Natural killer cell treated with Interleukin-12 subunit alpha and Interleukin-12 subunit beta and Interleukin-15 and Interleukin-18, amount 100 ng/mL, for 72 hours (primary cell): ENCODE results near the gene TMEM79. TPM values are rescaled to one million over a fixed set of nuclear protein-coding genes. Genes with fewer than 3 reads are reported as not detected.
A peak's percentile ranks its signal among the peaks of the same experiment; 100 is the strongest.

Experiments
- ATAC-seq, 2 donors: fragments of 150-1000 bp; cut with Tn5 transposase in 1 of 2; sonication (Bioruptor Pico), chemical (Tn5 transposase) in 1 of 2; 2 replicates each; pipeline ENCODE4 v1.10.0; 2021
- DNase-seq: peaks from one replicate; pipeline ENCODE4 v3.0.0; 2022; ENCODE audit warnings: low spot score
- H3K27ac Mint-ChIP-seq, 2 donors: 1 replicate in 1 of 2; 2 replicates in 1 of 2; pipeline ENCODE4 v1.8.0; 2022; ENCODE audit warnings: mixed read lengths in 2 of 2, mild to moderate bottlenecking in 1 of 2, moderate library complexity in 1 of 2
- H3K27me3 Mint-ChIP-seq, 2 donors: 1 replicate in 1 of 2; 2 replicates in 1 of 2; pipeline ENCODE4 v1.8.0; 2022; ENCODE audit warnings: mixed read lengths in 2 of 2
- H3K36me3 Mint-ChIP-seq: one replicate; pipeline ENCODE4 v1.8.0; 2022; ENCODE audit warnings: mixed read lengths
- H3K4me1 Mint-ChIP-seq, 2 donors: 1 replicate in 1 of 2; 2 replicates in 1 of 2; pipeline ENCODE4 v1.8.0; 2022; ENCODE audit warnings: low read depth in 2 of 2, mixed read lengths in 2 of 2, mild to moderate bottlenecking in 1 of 2
- H3K4me3 Mint-ChIP-seq: one replicate; pipeline ENCODE4 v1.8.0; 2022; ENCODE audit warnings: mixed read lengths
- H3K9me3 Mint-ChIP-seq: 2 replicates; pipeline ENCODE4 v1.8.0; 2022; ENCODE audit warnings: mixed read lengths
- total RNA-seq, 2 donors: library from RNA; stranded (reverse); gene quantifications; one replicate each; pipeline ENCODE4 v1.2.3, GENCODE V29; 2022

Gene TMEM79
- total RNA-seq, 2 donors from 2014 or later, result 6.4 to 12.0 TPM

DNA sequence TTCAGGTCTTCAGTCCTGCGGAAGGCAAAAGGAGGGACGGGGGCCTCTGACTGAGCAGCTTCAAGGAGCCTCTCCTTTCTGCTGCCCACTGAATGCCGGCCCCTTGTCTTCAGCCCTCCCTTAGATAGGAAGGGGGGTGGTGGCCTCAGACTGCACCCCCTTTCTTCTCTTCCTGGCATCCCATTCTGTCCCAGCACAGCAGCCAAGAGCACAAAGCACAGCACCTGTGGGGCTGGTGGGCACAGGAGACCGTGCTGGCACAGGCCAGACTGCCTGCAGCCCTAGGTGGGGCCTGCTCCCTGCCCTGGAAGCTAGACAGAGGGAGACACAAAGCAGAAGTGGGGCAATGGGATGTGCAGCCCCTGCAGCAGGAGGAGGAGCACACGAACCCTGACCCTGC lies 34.5 kb upstream of the TMEM79 start:
- Mint-ChIP-seq H3K9me3 (no peaks in the 10 kb centered on the region), H3K36me3 (peaks cover 18% of the 10 kb centered on the region)

DNA sequence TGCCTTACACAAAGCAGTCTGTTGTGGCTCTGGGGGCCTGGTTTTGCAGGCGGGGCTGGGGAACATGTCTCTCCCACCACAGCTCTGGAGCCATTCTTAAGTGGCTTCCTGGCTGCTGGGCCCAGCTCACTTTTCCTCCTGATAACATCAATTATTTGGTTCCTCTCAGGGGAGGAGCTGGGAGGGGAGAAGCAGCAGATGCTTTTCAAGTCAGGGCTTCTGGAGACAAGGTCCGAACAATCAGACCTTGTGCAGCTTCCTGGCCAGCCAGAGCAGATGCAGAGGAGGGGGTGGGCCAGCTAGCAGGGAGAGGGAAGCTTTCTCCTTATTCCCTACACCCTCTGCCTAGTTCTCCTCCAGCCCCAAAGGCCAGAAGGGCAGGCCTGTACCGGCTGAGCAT lies 32.6 kb upstream of the TMEM79 start:
- Mint-ChIP-seq H3K27me3 (no peaks in the 10 kb centered on the region), H3K9me3 (no peaks in the 10 kb centered on the region), H3K27ac (no peak overlapping the region), H3K36me3 (peaks cover 18% of the 10 kb centered on the region), H3K4me3 (no peak overlapping the region), H3K4me1 (peaks cover 0 to 5% of the 10 kb centered on the region in 2 donors)
- ATAC-seq, result no peak
- DNase-seq, result no peak

More for the DNA sequence above, 34.5 kb upstream of the TMEM79 start:
- no peak overlapping the region for H3K27ac Mint-ChIP-seq
- no peak overlapping the region for H3K4me3 Mint-ChIP-seq
- ATAC-seq (no peak), DNase-seq (no peak)
- H3K27me3 Mint-ChIP-seq, result no peaks in the 10 kb centered on the region
- peaks cover 13 to 17% of the 10 kb centered on the region in 2 donors for H3K4me1 Mint-ChIP-seq

DNA sequence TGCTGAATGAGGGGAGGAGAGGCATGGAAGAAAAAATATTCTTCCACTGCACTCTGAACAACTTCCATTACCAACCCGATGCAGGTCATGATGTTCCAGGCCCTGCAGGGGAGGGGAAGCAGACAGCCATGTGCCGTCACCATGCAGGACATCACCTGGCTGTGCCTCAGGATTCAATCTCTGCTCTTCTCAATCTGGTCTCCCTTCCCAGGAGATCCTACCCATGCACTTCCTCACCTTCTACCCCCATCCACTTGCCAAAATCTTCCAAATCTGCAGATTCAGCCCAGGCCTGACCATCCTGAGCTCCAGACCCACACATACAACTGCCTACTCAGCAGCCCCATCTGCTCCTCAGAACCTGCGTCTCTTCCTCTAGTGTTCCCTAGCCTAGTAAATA lies 30.5 kb upstream of the TMEM79 start:
- Mint-ChIP-seq H3K4me3 (no peak overlapping the region), H3K9me3 (no peaks in the 10 kb centered on the region), H3K27me3 (no peaks in the 10 kb centered on the region), H3K27ac (no peak overlapping the region), H3K36me3 (peaks cover 18% of the 10 kb centered on the region), H3K4me1 (peaks cover 10 to 11% of the 10 kb centered on the region in 2 donors)
- no peak for ATAC-seq
- no peak for DNase-seq

- peak; percentile 67 to 69 for ATAC-seq
- Mint-ChIP-seq H3K9me3 (no peaks in the 10 kb centered on the region), H3K4me1 (peaks cover 10 to 11% of the 10 kb centered on the region in 2 donors), H3K4me3 (no peak overlapping the region), H3K27me3 (no peaks in the 10 kb centered on the region), H3K27ac (peak overlapping the region in 1 of 2 donors; percentile 35), H3K36me3 (peaks cover 31% of the 10 kb centered on the region)
- no peak for DNase-seq
These were observed 26.4 kb upstream of the TMEM79 start for GRCh38 chr1:156257711-156258110.

GRCh38 chr1:156258859-156259258 lies 25.3 kb upstream of the TMEM79 start:
- H3K4me1 Mint-ChIP-seq, result peaks cover 10 to 15% of the 10 kb centered on the region in 2 donors
- H3K27me3 Mint-ChIP-seq, result no peaks in the 10 kb centered on the region
- H3K27ac Mint-ChIP-seq, result no peak overlapping the region
- no peak for DNase-seq
- H3K36me3 Mint-ChIP-seq, result peaks cover 25% of the 10 kb centered on the region
- H3K9me3 Mint-ChIP-seq, result no peaks in the 10 kb centered on the region
- no peak for ATAC-seq
- no peak overlapping the region for H3K4me3 Mint-ChIP-seq

DNA sequence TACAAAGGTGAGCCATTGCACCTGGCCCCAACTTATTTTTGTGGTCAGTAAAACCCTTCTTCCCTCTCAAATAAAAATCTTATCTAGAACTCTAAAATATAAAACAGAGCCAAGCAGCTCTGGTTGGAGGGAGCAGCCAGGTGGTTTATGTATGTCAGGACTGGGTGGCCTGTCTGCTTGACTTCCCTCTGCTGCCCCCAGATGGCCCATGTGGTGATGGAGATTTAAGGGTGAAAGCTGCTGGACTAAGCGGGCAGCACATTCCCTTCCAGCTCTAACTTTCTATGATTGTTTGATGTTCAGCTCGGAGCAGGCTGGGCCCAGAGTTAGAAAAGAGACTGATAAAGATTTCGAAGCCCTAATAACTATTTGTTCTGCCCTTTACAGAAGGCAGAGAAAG lies 24.3 kb upstream of the TMEM79 start:
- Mint-ChIP-seq H3K4me1 (peaks cover 10 to 18% of the 10 kb centered on the region in 2 donors), H3K27ac (no peak overlapping the region), H3K36me3 (peaks cover 25% of the 10 kb centered on the region), H3K9me3 (no peaks in the 10 kb centered on the region), H3K27me3 (no peaks in the 10 kb centered on the region), H3K4me3 (no peak overlapping the region)
- DNase-seq (no peak), ATAC-seq (no peak)

GRCh38 chr1:156260896-156261295 lies 23.2 kb upstream of the TMEM79 start:
- Mint-ChIP-seq H3K4me3 (no peak overlapping the region), H3K27me3 (no peaks in the 10 kb centered on the region), H3K36me3 (peaks cover 31% of the 10 kb centered on the region), H3K27ac (peak overlapping the region in 1 of 2 donors; percentile 33), H3K4me1 (peaks cover 10 to 18% of the 10 kb centered on the region in 2 donors), H3K9me3 (no peaks in the 10 kb centered on the region)
- DNase-seq (no peak), ATAC-seq (no peak)

GRCh38 chr1:156262461-156263287 lies 21.5 kb upstream of the TMEM79 start:
- no peaks in the 10 kb centered on the region for H3K27me3 Mint-ChIP-seq

DNA sequence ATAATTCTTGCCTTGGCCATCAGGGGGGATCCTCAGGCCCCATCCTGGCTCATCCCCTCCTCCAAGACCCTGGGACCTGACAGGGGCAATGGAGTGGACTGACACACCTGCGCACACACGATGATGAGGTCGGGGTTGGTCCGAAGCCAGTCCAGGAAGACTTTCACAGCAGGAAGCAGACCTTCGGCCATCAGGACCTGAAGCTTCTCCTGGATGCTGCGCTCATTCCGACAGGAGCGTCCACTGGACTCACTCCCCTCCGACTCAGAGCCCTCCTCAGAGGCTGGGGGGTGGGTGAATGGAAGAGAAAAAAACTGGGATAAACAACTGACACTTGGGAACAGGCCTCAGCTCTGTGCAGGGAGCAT lies 20.9 kb upstream of the TMEM79 start:
- H3K27me3 Mint-ChIP-seq, result no peaks in the 10 kb centered on the region

More at GRCh38 chr1:156262461-156263287, 21.5 kb upstream of the TMEM79 start:
- Mint-ChIP-seq H3K27ac (no peak overlapping the region), H3K9me3 (no peaks in the 10 kb centered on the region), H3K36me3 (peaks cover 42% of the 10 kb centered on the region), H3K4me1 (peaks cover 7 to 14% of the 10 kb centered on the region in 2 donors), H3K4me3 (no peak overlapping the region)
- DNase-seq (no peak), ATAC-seq (peak in 1 of 2 donors; percentile 29)

GRCh38 chr1:156266051-156266450 lies 18.1 kb upstream of the TMEM79 start:
- peaks cover 35% of the 10 kb centered on the region for H3K36me3 Mint-ChIP-seq

More for the DNA sequence above, 20.9 kb upstream of the TMEM79 start:
- ATAC-seq (no peak), DNase-seq (no peak)
- Mint-ChIP-seq H3K4me1 (peaks cover under 1 to 8% of the 10 kb centered on the region in 2 donors), H3K27ac (no peak overlapping the region), H3K4me3 (no peak overlapping the region), H3K36me3 (peaks cover 42% of the 10 kb centered on the region), H3K9me3 (no peaks in the 10 kb centered on the region)

DNA sequence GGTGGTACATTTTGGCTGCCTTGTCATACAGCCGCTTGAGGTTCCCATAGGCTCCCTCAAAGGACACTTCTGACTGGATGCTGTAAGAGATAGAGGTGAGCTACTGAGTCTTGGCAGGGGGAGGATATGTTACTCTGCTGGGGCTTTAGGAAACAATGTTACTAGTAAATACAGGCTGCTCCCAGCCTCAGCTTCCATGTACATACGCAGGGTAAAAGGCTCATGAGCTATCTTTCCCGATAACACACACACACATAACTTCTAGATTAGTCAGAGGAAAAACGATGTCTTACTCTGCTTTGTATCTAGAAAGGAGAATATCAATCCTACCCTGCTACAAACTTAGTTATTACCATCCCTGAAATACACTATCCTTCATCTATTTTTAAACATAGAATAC lies 15.8 kb upstream of the TMEM79 start:
- Mint-ChIP-seq H3K4me1 (peaks cover 0 to 7% of the 10 kb centered on the region in 2 donors), H3K9me3 (no peaks in the 10 kb centered on the region), H3K27me3 (no peaks in the 10 kb centered on the region), H3K36me3 (peaks cover 36% of the 10 kb centered on the region), H3K4me3 (no peak overlapping the region), H3K27ac (no peak overlapping the region)
- ATAC-seq (no peak), DNase-seq (no peak)

More at GRCh38 chr1:156266051-156266450, 18.1 kb upstream of the TMEM79 start:
- H3K4me3 Mint-ChIP-seq, result no peak overlapping the region
- no peak overlapping the region for H3K27ac Mint-ChIP-seq
- peaks cover 0 to 7% of the 10 kb centered on the region in 2 donors for H3K4me1 Mint-ChIP-seq
- DNase-seq, result no peak
- no peak for ATAC-seq
- no peaks in the 10 kb centered on the region for H3K27me3 Mint-ChIP-seq
- no peaks in the 10 kb centered on the region for H3K9me3 Mint-ChIP-seq

DNA sequence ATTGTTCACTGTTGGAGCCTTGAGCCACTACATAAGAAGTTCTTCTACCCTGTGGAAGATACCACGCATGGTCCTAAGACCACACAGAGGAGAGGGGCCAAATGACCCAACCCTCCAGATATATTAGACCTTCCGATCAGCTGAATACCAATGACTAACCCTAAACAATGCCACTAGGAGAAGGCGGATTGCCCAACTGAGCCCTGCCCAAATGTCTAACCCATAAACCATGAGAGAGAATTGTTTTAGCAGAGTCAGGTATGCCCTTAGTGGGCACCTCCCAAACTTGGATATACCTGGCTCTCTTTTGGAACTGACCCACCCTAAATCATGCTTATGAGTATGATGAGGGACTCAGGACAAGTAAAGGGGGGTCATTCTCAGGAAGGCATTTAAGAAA lies 13.8 kb upstream of the TMEM79 start:
- peaks cover 42% of the 10 kb centered on the region for H3K36me3 Mint-ChIP-seq
- H3K4me3 Mint-ChIP-seq, result no peak overlapping the region
- no peaks in the 10 kb centered on the region for H3K9me3 Mint-ChIP-seq

GRCh38 chr1:156276532-156276931 lies 7.6 kb upstream of the TMEM79 start:
- H3K27me3 Mint-ChIP-seq, result no peaks in the 10 kb centered on the region
- H3K4me3 Mint-ChIP-seq, result no peak overlapping the region
- H3K9me3 Mint-ChIP-seq, result no peaks in the 10 kb centered on the region
- no peak for ATAC-seq
- H3K36me3 Mint-ChIP-seq, result peaks cover 40% of the 10 kb centered on the region
- no peak overlapping the region for H3K27ac Mint-ChIP-seq
- H3K4me1 Mint-ChIP-seq, result peaks cover 13 to 26% of the 10 kb centered on the region in 2 donors
- DNase-seq, result no peak

More for the DNA sequence above, 13.8 kb upstream of the TMEM79 start:
- Mint-ChIP-seq H3K27ac (no peak overlapping the region), H3K27me3 (no peaks in the 10 kb centered on the region), H3K4me1 (peaks cover 0 to 4% of the 10 kb centered on the region in 2 donors)
- ATAC-seq, result no peak
- DNase-seq, result no peak

GRCh38 chr1:156276966-156277381 lies 7.2 kb upstream of the TMEM79 start:
- no peaks in the 10 kb centered on the region for H3K9me3 Mint-ChIP-seq
- DNase-seq (no peak), ATAC-seq (no peak)
- no peak overlapping the region for H3K4me3 Mint-ChIP-seq
- H3K4me1 Mint-ChIP-seq, result peaks cover 17 to 27% of the 10 kb centered on the region in 2 donors
- H3K27ac Mint-ChIP-seq, result peak overlapping the region in 1 of 2 donors; percentile 52
- H3K27me3 Mint-ChIP-seq, result no peaks in the 10 kb centered on the region
- H3K36me3 Mint-ChIP-seq, result peaks cover 40% of the 10 kb centered on the region
